K562 (cell line): ENCODE results near the gene CSNK1D. TPM values are rescaled to one million over a fixed set of nuclear protein-coding genes. Genes with fewer than 3 reads are reported as not detected.

Experiments
- ATAC-seq: fragments of 200-7000 bp; cut with Tn5 transposase; 3 replicates; pipeline ENCODE4 v1.9.1; 2020; ENCODE audit warnings: moderate library complexity
- BruUV-seq: library from RNA; stranded (reverse); fragments of 400-500 nt; replicated peaks from 2 replicates; lab custom pipeline; 2021; lab: Mats Ljungman, UMichigan
- CTCF ChIA-PET: fragments of 300-600 bp; formaldehyde crosslinking; extraction: SDS; loops from one replicate; lab custom pipeline; 2021; ENCODE audit warnings: low intra/inter-chr PET ratio; lab: Yijun Ruan, JAX
- POLR2A ChIA-PET: fragments of 300-600, 350-650 bp; sonication (Branson Sonifier 250); formaldehyde crosslinking; extraction: SDS; loops from one replicate; lab custom pipeline; 2021; ENCODE audit warnings: antibody characterized with exemption, inconsistent platforms; lab: Yijun Ruan, JAX
- DNase-seq, 4 experiments: peaks; one replicate each; pipeline versions ENCODE4 v3.0.0 to v3.0.0-alpha.2; 2011 to 2018; ENCODE audit warnings: low spot score in 3 of 4, mixed read lengths in 3 of 4; ENCODE audit errors: extremely low read depth in 1 of 4
- FAIRE-seq: peaks from 2 replicates; lab custom pipeline; 2011; peaks lifted over from hg19 to GRCh38; lab: Jason Lieb, UNC
- H2AFZ ChIP-seq: 2 replicates; pipeline ENCODE4 v1.6.0; 2011; ENCODE audit warnings: low read depth, low read length, control low read depth, inconsistent platforms
- H3K27ac ChIP-seq: fragments of 200-600 bp; 3 replicates; pipeline ENCODE4 v1.8.0; 2011; ENCODE audit warnings: low read depth, mild to moderate bottlenecking, control low read depth, inconsistent platforms, low read length, moderate library complexity, mixed read lengths; ENCODE audit errors: extremely low read depth
- H3K27me3 ChIP-seq, 2 experiments: fragments of 300-600 bp in 1 of 2; 2 replicates in 1 of 2; 3 replicates in 1 of 2; pipeline versions ENCODE4 v1.6.0 to v1.8.0; 2011; ENCODE audit warnings: inconsistent platforms in 2 of 2, low read length in 2 of 2, mild to moderate bottlenecking in 1 of 2, mixed read lengths in 1 of 2, moderate library complexity in 1 of 2; ENCODE audit not compliant: control insufficient read depth in 2 of 2, insufficient read depth in 2 of 2
- H3K36me3 ChIP-seq: fragments of 300-600 bp; 3 replicates; pipeline ENCODE4 v1.8.0; 2011; ENCODE audit warnings: mild to moderate bottlenecking, low read length, inconsistent platforms; ENCODE audit not compliant: control insufficient read depth, insufficient read depth
- H3K4me1 ChIP-seq, 2 experiments: fragments of 200-600 bp in 1 of 2; replicated peaks in 1 of 2; 2 replicates in 1 of 2; 3 replicates in 1 of 2; pipeline versions ENCODE4 v1.5.1 to v1.8.0; 2011; ENCODE audit warnings: inconsistent platforms in 2 of 2, low read length in 2 of 2, mild to moderate bottlenecking in 1 of 2, mixed read lengths in 1 of 2, moderate library complexity in 1 of 2; ENCODE audit not compliant: control insufficient read depth in 2 of 2, insufficient read depth in 2 of 2
- H3K4me2 ChIP-seq: 2 replicates; pipeline ENCODE4 v1.6.1; 2011; ENCODE audit warnings: low read length, control low read depth, inconsistent platforms, mixed read lengths; ENCODE audit not compliant: insufficient read depth
- H3K4me3 ChIP-seq: fragments of 200-600 bp; sonication (generic), shearing (Covaris generic); 2 replicates; pipeline ENCODE4 v1.5.1; 2016; ENCODE audit warnings: control low read depth, inconsistent platforms
- H3K79me2 ChIP-seq: fragments of 200-600 bp; 3 replicates; pipeline ENCODE4 v1.8.0; 2011; ENCODE audit warnings: low read length, inconsistent platforms; ENCODE audit not compliant: control insufficient read depth, insufficient read depth
- H3K9ac ChIP-seq, 2 experiments: 2 replicates each; pipeline versions ENCODE4 v1.6.0 to v1.6.1; 2011; ENCODE audit warnings: low read depth in 2 of 2, low read length in 2 of 2, control low read depth in 1 of 2, inconsistent platforms in 1 of 2, mild to moderate bottlenecking in 1 of 2, mixed read lengths in 1 of 2; ENCODE audit not compliant: insufficient read depth in 1 of 2
- H3K9me1 ChIP-seq: one replicate; pipeline ENCODE4 v1.6.0; 2011; ENCODE audit warnings: inconsistent platforms, mild to moderate bottlenecking, low read length, moderate library complexity; ENCODE audit not compliant: control insufficient read depth, insufficient read depth
- H3K9me3 ChIP-seq: replicated peaks from 2 replicates; pipeline ENCODE4 v1.5.1; 2011; ENCODE audit warnings: low read depth, low read length, inconsistent platforms; ENCODE audit not compliant: control insufficient read depth, insufficient read depth
- H4K20me1 ChIP-seq: replicated peaks from 2 replicates; pipeline ENCODE4 v1.6.1; 2011; ENCODE audit warnings: low read length, inconsistent platforms, mixed read lengths; ENCODE audit not compliant: control insufficient read depth, insufficient read depth
- ADNP ChIP-seq: fragments of 200-800 bp; sonication (Bioruptor generic); IDR thresholded peaks from 2 replicates; pipeline ENCODE4 v1.6.1; 2016; ENCODE audit warnings: missing genetic modification characterization, missing compliant biosample characterization
- BRD4 ChIP-seq: fragments of 200-600 bp; sonication (generic); IDR thresholded peaks from 2 replicates; pipeline ENCODE4 v1.6.1; 2017; ENCODE audit warnings: inconsistent platforms
- FOXM1 ChIP-seq, 2 experiments: fragments of 450-650 bp in 1 of 2; sonication (generic) in 1 of 2; formaldehyde crosslinking in 1 of 2; IDR thresholded peaks; 2 replicates each; pipeline versions ENCODE4 v1.6.1 to v1.9.0; 2017 to 2022; ENCODE audit warnings: low read depth in 2 of 2, mild to moderate bottlenecking in 2 of 2, missing genetic modification reagents in 1 of 2, moderate library complexity in 1 of 2
- KDM5B ChIP-seq: fragments of 200-600 bp; sonication (generic); IDR thresholded peaks from 2 replicates; pipeline ENCODE4 v1.6.1; 2012; ENCODE audit warnings: low read depth, mild to moderate bottlenecking, moderate library complexity, low read length, control low read depth, inconsistent platforms; ENCODE audit not compliant: insufficient replicate concordance
- NCOA4 ChIP-seq: fragments of 450-650 bp; IDR thresholded peaks from 2 replicates; pipeline ENCODE4 v1.6.1; 2018; ENCODE audit warnings: mild to moderate bottlenecking; ENCODE audit not compliant: partially characterized antibody
- POLR2A ChIP-seq: fragments of 450-650 bp; conservative IDR thresholded peaks from 2 replicates; pipeline ENCODE4 v1.6.1; 2016
- SMAD1 ChIP-seq: fragments of 150-350 bp; IDR thresholded peaks from 2 replicates; pipeline ENCODE4 v1.6.1; 2014; ENCODE audit warnings: low read length, low read depth; ENCODE audit not compliant: partially characterized antibody
- SUPT5H ChIP-seq: fragments of 450-650 bp; IDR thresholded peaks from 2 replicates; pipeline ENCODE4 v1.6.1; 2016
- TARDBP ChIP-seq: fragments of 450-650 bp; IDR thresholded peaks from 2 replicates; pipeline ENCODE4 v1.6.1; 2016
- YY1 ChIP-seq, 3 experiments: IDR thresholded peaks; 2 replicates each; pipeline ENCODE4 v1.6.1; 2011; ENCODE audit warnings: low read length in 2 of 3, mild to moderate bottlenecking in 2 of 3, moderate library complexity in 2 of 3, borderline replicate concordance in 1 of 3, control low read depth in 1 of 3, low read depth in 1 of 3; ENCODE audit not compliant: insufficient read depth in 3 of 3, insufficient replicate concordance in 2 of 3, control insufficient read depth in 1 of 3, insufficient read length in 1 of 3; ENCODE audit errors: extremely low read depth in 1 of 3
- ZC3H4 ChIP-seq: sonication (generic); formaldehyde crosslinking; IDR thresholded peaks from 2 replicates; pipeline ENCODE4 v1.9.0; 2021; ENCODE audit warnings: missing genetic modification reagents, borderline replicate concordance
- ZNF699 ChIP-seq: fragments of 250-450 bp; sonication (Bioruptor Pico); IDR thresholded peaks from 2 replicates; pipeline ENCODE4 v1.8.0; 2021; ENCODE audit warnings: mild to moderate bottlenecking, moderate library complexity; ENCODE audit not compliant: insufficient replicate concordance
- WGBS: fragments of 100-300 bp; shearing (Covaris generic); methylation state at CpG from one replicate; pipeline ENCODE4 v1.1.6; 2016; ENCODE audit warnings: low coverage, mixed read lengths; ENCODE audit not compliant: insufficient coverage; ENCODE audit errors: missing lambda C conversion rate; 5-methylcytosine and 5-hydroxymethylcytosine counted together
- in situ Hi-C: fragments of 300-500 bp; cut with MboI; formaldehyde crosslinking; loops from 4 replicates; pipeline ENCODE4 v1.15.0; 2018; ENCODE audit warnings: inconsistent platforms, mixed read lengths
- intact Hi-C: fragments of 100-400 bp; cut with micrococcal nuclease; formaldehyde crosslinking; loops from 2 replicates; pipeline ENCODE4 v1.14.2; 2022
- polyA plus RNA-seq, 8 experiments: library from polyadenylated mRNA; depleted of rRNA in 4 of 8; stranded (reverse) in 5 of 8; unstranded in 3 of 8; fragments of >200 nt; fragmentation: Nextera tagmentation in 2 of 8; fragmentation: Illumina TruSeq in 1 of 8; extraction: Ambion mirVana in 2 of 8; extraction: Trizol in 1 of 8; gene quantifications; 2 replicates each; pipeline versions ENCODE4 v1.2.1 to v1.2.3, GENCODE V29; 2011 to 2014; ENCODE audit warnings: inconsistent platforms in 1 of 8, missing spikeins in 1 of 8
- total RNA-seq, 7 experiments: library from RNA; depleted of rRNA in 6 of 7; stranded (reverse); fragments of >200 nt in 6 of 7; fragmentation: Illumina TruSeq in 2 of 7; extraction: Trizol in 2 of 7; gene quantifications; 2 replicates each; pipeline versions ENCODE4 v1.2.1 to v1.2.3, GENCODE V29; 2011 to 2021; ENCODE audit warnings: low replicate concordance in 1 of 7
- TF ChIP-seq, protein P1 (sequence below): fragments of 450-650 bp; formaldehyde crosslinking; IDR thresholded peaks from 2 replicates; pipeline ENCODE4 v1.4.0; 2022; ENCODE audit warnings: mild to moderate bottlenecking, moderate library complexity

Gene CSNK1D
- total and polyA plus RNA-seq, 9 of the 15 experiments (the other 6 are each of a cell fraction or from before 2014, with no cell fraction given) = 6.5 to 133 (median 41.3) TPM

DNA sequence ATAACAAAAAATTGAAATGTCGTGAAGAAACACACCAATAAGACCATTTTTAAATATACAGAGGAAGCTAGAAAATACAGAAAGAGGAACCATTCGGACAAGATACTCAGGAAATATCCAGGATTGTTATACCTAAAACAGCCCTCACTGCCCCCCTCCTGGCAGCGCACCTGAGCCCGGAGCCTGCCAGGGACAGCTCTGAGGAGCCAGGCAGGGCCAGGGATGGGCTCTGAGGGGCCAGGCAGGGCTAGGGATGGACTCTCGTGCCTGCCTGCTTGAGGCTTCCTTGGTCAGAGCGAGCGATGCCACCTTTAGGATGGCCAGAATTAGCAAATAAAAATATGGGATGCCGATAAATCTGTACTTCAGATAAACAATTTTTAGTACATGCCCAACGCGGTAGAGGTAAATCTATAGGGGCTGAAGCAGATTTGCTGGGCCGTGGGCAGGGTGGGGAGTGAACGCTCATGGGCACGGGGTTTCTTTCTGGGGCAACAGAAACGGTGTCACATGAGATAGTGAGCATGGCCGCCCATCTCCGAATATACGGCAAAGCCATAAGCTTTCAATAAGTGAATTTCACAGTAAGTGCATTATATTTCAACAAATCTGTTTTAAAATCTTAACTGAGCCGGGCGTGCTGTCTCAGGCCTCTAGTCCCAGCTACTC lies 18.2 kb upstream of the CSNK1D start:
- intact Hi-C loops (loop anchor here (5.0 kb wide), 1 partner anchor 46 kb away; no protein-coding TSS in a partner anchor), in situ Hi-C loops (no loop called here)
- Histone ChIP-seq H3K4me2 (peak overlapping the region; percentile 79), H3K4me1 (peaks cover 78% of the 10 kb centered on the region in 2 experiments), H3K27ac (peak overlapping the region; percentile 93), H3K79me2 (peaks cover 27% of the 10 kb centered on the region), H3K4me3 (peak overlapping the region; percentile 86), H3K36me3 (no peaks in the 10 kb centered on the region; the same call in 2 of the 3 replicates), H3K9ac (peak overlapping the region; percentile 91 to 99), H3K27me3 (no peaks in the 10 kb centered on the region), H3K9me3 (no peaks in the 10 kb centered on the region), H3K9me1 (no peaks in the 10 kb centered on the region), H2AFZ (no peak overlapping the region), H4K20me1 (no peaks in the 10 kb centered on the region)
- WGBS = 48% methylated on average over 19 of the region's 19 CpGs
- POLR2A ChIA-PET = interaction anchor here (0.8 to 3.5 kb wide), 18 partner anchors 8 to 282 kb away, joined by 3 to 37 read pairs (median 4); partner anchors contain the start of gene CSNK1D
- ATAC-seq (no peak), FAIRE-seq (no peak), DNase-seq (no peak)
- BruUV-seq = no TSS peak
- CTCF ChIA-PET = no interaction called here
- peak; percentile 23 for TF ChIP-seq KDM5B
- TF ChIP-seq FOXM1 (IDR thresholded peaks at IDR 0.05; ENCODE audit: low read depth) = 0 out of 2 replicates have a peak, but pooled peaks have one; percentile 10
- no peak for TF ChIP-seq FOXM1 (CRISPR knock-in tag; IDR thresholded peaks at IDR 0.05; ENCODE audit: low read depth)
- peak; percentile 29; the same call in 1 of the 2 replicates for TF ChIP-seq SUPT5H
- TF ChIP-seq SMAD1 = peak; percentile 22
- TF ChIP-seq NCOA4 = no peak
- TF ChIP-seq YY1 (IDR thresholded peaks at IDR 0.05; ENCODE audit: borderline replicate concordance in 1 of 3, control insufficient read depth in 1 of 3, extremely low read depth in 1 of 3, insufficient read depth in 3 of 3, insufficient read length in 1 of 3, insufficient replicate concordance in 2 of 3, low read depth in 1 of 3, low read length in 2 of 3) = no peak
- no peak for TF ChIP-seq ZNF699
- TF ChIP-seq, protein P1, sequence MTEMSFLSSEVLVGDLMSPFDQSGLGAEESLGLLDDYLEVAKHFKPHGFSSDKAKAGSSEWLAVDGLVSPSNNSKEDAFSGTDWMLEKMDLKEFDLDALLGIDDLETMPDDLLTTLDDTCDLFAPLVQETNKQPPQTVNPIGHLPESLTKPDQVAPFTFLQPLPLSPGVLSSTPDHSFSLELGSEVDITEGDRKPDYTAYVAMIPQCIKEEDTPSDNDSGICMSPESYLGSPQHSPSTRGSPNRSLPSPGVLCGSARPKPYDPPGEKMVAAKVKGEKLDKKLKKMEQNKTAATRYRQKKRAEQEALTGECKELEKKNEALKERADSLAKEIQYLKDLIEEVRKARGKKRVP (CRISPR knock-in tag) = 0 out of 2 replicates have a peak, but pooled peaks have one; percentile 28
- TF ChIP-seq POLR2A = peak; percentile 21; the same call in 1 of the 2 replicates
- no peak for TF ChIP-seq TARDBP
- TF ChIP-seq ADNP (tag) = peak; percentile 46; the same call in 1 of the 2 replicates
- 0 out of 2 replicates have a peak, but pooled peaks have one; percentile 57 for TF ChIP-seq ZC3H4 (CRISPR knock-in tag)
- 0 out of 2 replicates have a peak, but pooled peaks have one; percentile 17 for TF ChIP-seq BRD4
